Thyroid gland (tissue), 4 donors: ENCODE results near the gene VAMP2.

Experiments used
- POLR2A ChIP-seq, 2 donors: fragments of 450-650 bp; IDR thresholded peaks; one replicate each; pipeline ENCODE4 v1.6.1; 2017; ENCODE audit warnings: antibody characterized with exemption in 2 of 2, mild to moderate bottlenecking in 2 of 2, moderate library complexity in 1 of 2
- TF ChIP-seq, protein P1 (sequence below), 6 experiments: fragments of 200-600 bp in 3 of 6; fragments of 450-650 bp in 3 of 6; sonication (generic) in 3 of 6; IDR thresholded peaks; one replicate each; pipeline ENCODE4 v1.5.1; 2016 to 2019; ENCODE audit warnings: antibody characterized with exemption in 6 of 6, mild to moderate bottlenecking in 2 of 6, inconsistent platforms in 1 of 6, moderate library complexity in 1 of 6

DNA sequence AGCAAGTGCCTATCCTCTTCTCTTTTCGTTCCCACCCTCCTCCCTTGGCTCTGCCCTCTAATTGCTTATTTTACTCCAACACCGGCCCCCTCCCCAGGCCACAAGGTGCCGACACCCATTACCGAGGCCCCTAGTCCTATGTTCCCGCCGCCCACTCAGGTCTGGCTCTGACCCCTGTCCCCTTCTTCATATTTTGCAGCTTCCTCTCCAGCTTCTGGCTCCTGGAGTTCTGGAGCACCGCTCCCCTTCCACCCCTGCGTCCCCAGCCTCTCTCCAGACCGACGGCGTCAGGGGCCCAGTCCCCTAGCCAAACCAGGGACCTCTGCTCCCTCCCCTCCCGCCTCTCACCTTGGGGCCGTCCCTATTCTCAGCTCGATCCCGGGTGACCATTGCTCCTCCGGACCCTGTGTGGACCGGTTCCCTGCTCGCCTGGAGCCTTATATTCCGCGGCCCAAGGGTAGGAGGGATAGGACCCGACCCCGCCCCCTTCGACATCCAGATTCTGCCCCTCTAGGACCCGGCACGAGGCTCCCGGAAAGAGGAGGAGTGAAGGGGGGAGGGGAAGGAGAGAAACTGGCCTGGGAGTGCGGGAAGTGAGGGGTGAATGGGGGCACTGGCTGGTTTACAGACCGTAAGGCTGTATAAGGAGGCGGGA lies 38.9 kb downstream of the VAMP2 start, which contains the start of gene HES7:
- TF ChIP-seq, protein P1, sequence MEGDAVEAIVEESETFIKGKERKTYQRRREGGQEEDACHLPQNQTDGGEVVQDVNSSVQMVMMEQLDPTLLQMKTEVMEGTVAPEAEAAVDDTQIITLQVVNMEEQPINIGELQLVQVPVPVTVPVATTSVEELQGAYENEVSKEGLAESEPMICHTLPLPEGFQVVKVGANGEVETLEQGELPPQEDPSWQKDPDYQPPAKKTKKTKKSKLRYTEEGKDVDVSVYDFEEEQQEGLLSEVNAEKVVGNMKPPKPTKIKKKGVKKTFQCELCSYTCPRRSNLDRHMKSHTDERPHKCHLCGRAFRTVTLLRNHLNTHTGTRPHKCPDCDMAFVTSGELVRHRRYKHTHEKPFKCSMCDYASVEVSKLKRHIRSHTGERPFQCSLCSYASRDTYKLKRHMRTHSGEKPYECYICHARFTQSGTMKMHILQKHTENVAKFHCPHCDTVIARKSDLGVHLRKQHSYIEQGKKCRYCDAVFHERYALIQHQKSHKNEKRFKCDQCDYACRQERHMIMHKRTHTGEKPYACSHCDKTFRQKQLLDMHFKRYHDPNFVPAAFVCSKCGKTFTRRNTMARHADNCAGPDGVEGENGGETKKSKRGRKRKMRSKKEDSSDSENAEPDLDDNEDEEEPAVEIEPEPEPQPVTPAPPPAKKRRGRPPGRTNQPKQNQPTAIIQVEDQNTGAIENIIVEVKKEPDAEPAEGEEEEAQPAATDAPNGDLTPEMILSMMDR (IDR thresholded peaks at IDR 0.05) = no peak
- TF ChIP-seq POLR2A (IDR thresholded peaks at IDR 0.05) = no peak
